Stimulated activated CD8-positive, alpha-beta memory T cell treated with anti-CD3 and anti-CD28 coated beads, Interleukin-4, amount 100 ng/mL, for 4 hours (primary cell): ENCODE results near the gene PFDN4.

Source experiments
- DNase-seq, 2 donors: peaks; one replicate each; pipeline ENCODE4 v3.0.0-alpha.2; 2020; ENCODE audit warnings: low read depth in 2 of 2, low spot score in 1 of 2

PFDN4 gene

GRCh38 chr20:54267483-54268003, 59.7 kb downstream of the PFDN4 start:
- no peak for DNase-seq

DNA sequence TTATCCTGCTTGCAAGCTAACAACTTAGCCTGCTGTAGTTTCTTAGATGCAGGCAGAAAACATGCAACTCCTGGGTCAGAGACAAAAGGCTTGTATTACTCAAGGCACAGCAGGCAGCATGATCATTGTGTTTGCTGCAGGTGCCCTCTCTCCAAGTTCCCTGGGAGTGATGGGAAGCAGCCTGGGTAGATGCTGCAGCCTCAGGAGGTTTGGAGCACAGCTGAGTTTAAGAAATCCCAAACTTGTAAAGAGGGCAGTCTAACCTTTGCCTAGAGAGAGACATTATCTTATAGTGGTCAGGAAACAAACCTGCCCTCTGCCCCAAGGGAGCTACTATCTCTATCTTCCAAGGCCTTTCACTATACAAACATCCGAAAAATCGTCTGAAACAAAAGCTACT, 61.1 kb downstream of the PFDN4 start:
- no peak for DNase-seq
